Measurements from ENCODE around the gene MAP2K3. TPM values are rescaled to one million over a fixed set of nuclear protein-coding genes. Genes with fewer than 3 reads are reported as not detected.

MAP2K3 gene
- polyA plus RNA-seq, 1 donor = 49.7 TPM

DNA sequence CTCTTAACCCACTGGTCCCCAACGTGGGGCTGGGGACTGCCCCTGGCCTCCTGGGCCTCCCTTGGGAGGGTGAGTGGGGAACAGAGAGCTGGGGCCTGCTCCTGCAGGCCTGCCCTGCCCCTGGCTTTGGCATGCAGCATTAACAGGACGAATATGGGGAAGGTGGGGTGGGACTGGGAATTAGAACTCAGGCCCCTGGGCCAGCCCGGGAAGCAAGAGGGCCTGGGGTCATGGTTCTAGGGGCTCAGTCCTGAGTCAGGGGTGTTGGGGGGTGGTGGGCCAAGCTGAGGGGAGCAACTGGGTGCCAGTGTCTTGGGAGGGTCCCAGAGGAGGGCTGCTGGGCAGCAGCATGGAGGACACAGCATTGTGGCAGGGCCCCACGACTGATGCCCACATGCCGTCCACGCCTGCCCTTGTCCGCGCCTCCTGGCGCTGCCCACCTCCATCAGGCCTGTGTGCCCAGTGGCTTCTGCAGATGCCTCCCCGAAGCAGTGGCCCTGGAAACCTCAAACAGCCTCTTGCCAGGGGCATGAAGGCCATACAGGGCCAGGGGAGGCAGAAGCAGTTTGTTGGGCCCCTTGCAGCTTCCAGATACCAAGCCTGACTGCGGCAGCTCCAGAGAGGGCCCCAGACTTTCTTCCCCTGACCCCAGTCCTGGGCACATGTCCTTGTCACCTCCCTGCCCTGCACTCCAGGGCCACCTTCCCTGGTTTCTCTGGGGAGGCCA, 4.8 kb downstream of the MAP2K3 start:
- no peak for DNase-seq
- Histone ChIP-seq H3K27me3 (ENCODE audit: control insufficient read depth, insufficient read depth, low read length) (no peaks in the 10 kb centered on the region), H3K4me3 (ENCODE audit: low read length) (no peak overlapping the region), H3K4me1 (ENCODE audit: control insufficient read depth, insufficient read depth, low read length) (peaks cover 28% of the 10 kb centered on the region), H3K9me3 (ENCODE audit: control insufficient read depth, low read depth, low read length) (peaks cover 17% of the 10 kb centered on the region), H3K27ac (ENCODE audit: low read length) (no peak overlapping the region), H3K36me3 (ENCODE audit: control insufficient read depth, insufficient read depth, low read length) (peaks cover 25% of the 10 kb centered on the region)
- WGBS (ENCODE audit: insufficient coverage, low lambda C conversion rate) = no CpG with 5 or more reads among the region's 11 CpGs

DNA sequence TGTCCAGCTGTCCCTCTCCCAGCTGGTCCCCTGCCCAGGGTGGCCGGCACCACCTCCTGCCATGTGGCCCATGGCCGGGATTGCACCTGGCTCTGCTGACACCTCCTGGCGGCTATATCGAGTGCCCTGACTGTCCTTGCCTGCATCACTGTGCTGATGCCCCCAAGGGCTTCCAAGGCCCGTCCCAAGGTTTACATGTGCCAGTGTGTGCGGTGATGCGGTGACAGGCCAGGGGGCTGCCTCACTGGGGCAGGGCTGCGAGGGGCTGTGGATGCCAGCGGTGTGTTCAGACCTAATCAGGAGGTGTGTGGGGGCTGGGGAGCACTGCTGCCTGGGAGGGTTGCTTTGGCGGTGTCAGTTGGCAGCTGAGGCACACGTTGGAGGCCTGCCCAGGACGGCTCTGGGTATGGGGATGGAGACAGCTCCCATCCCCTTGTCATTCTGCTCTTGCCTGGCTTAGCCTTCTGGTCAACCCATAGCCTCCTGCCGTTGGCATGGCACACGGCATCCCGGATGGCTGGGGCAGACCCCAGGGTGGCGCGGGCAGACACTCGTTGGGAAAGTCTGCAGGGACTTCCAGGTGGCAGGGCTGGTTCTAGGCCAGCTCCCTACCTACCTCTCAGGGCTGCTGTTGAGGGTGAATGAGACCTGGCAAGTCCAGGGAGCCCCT, 5.5 kb downstream of the MAP2K3 start:
- H3K27me3 ChIP-seq (ENCODE audit: control insufficient read depth, insufficient read depth, low read length) = no peaks in the 10 kb centered on the region
- WGBS (ENCODE audit: insufficient coverage, low lambda C conversion rate) = no CpG with 5 or more reads among the region's 18 CpGs
- peaks cover 19% of the 10 kb centered on the region for H3K9me3 ChIP-seq (ENCODE audit: control insufficient read depth, low read depth, low read length)
- DNase-seq = no peak
- no peak overlapping the region for H3K27ac ChIP-seq (ENCODE audit: low read length)
- H3K36me3 ChIP-seq (ENCODE audit: control insufficient read depth, insufficient read depth, low read length) = peaks cover 26% of the 10 kb centered on the region
- H3K4me1 ChIP-seq (ENCODE audit: control insufficient read depth, insufficient read depth, low read length) = peaks cover 28% of the 10 kb centered on the region
- H3K4me3 ChIP-seq (ENCODE audit: low read length) = no peak overlapping the region

DNA sequence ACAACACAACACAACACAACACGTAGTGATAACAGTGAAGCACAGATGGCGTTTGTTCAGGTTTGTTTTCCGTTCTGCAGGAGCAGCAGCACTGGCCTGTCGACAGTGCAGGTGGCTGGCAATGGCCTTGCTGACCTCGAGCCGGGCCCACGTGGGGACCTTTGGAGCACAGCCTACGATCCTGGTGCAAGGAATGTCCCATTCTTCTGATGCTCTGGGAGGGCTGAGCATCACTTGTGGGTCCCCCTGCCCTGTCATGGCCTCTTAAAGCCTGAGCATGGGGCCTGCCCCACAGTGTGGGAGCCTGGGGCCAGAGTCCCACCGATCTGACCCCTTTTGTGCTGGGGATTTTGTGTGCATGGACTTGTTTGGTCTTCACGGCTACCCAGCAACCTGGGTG, 6.8 kb downstream of the MAP2K3 start:
- no peaks in the 10 kb centered on the region for H3K27me3 ChIP-seq (ENCODE audit: control insufficient read depth, insufficient read depth, low read length)
- H3K4me1 ChIP-seq (ENCODE audit: control insufficient read depth, insufficient read depth, low read length) = peaks cover 28% of the 10 kb centered on the region
- H3K4me3 ChIP-seq (ENCODE audit: low read length) = no peak overlapping the region
- no peak overlapping the region for H3K27ac ChIP-seq (ENCODE audit: low read length)
- DNase-seq = no peak
- peaks cover 30% of the 10 kb centered on the region for H3K36me3 ChIP-seq (ENCODE audit: control insufficient read depth, insufficient read depth, low read length)
- H3K9me3 ChIP-seq (ENCODE audit: control insufficient read depth, low read depth, low read length) = peaks cover 23% of the 10 kb centered on the region
- WGBS (ENCODE audit: insufficient coverage, low lambda C conversion rate) = no CpG with 5 or more reads among the region's 10 CpGs

DNA sequence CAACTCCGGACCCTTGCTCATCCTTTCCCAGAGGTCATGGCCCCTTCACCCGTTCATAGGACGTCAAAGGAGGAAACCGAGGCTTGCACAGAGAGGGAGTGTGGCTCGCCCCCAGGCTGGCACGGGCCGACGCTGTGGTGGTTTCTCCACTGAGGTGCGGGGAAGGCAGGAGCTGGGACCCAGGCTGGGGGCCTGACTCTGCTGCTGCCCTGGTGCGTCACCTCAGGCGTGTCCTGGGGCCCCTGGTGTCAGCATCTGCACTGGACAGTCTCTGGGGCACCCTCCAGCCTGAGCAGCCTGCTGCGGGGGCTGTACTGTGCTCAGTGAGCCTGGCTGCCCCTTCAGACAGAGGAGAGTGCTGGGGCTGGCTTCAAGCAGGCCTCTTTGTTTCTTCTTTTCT, 7.4 kb downstream of the MAP2K3 start:
- H3K36me3 ChIP-seq (ENCODE audit: control insufficient read depth, insufficient read depth, low read length) = peaks cover 30% of the 10 kb centered on the region
- WGBS (ENCODE audit: insufficient coverage, low lambda C conversion rate) = no CpG with 5 or more reads among the region's 12 CpGs
- no peak overlapping the region for H3K27ac ChIP-seq (ENCODE audit: low read length)
- H3K27me3 ChIP-seq (ENCODE audit: control insufficient read depth, insufficient read depth, low read length) = no peaks in the 10 kb centered on the region
- DNase-seq = no peak
- peaks cover 24% of the 10 kb centered on the region for H3K4me1 ChIP-seq (ENCODE audit: control insufficient read depth, insufficient read depth, low read length)
- no peak overlapping the region for H3K4me3 ChIP-seq (ENCODE audit: low read length)
- H3K9me3 ChIP-seq (ENCODE audit: control insufficient read depth, low read depth, low read length) = peaks cover 26% of the 10 kb centered on the region

DNA sequence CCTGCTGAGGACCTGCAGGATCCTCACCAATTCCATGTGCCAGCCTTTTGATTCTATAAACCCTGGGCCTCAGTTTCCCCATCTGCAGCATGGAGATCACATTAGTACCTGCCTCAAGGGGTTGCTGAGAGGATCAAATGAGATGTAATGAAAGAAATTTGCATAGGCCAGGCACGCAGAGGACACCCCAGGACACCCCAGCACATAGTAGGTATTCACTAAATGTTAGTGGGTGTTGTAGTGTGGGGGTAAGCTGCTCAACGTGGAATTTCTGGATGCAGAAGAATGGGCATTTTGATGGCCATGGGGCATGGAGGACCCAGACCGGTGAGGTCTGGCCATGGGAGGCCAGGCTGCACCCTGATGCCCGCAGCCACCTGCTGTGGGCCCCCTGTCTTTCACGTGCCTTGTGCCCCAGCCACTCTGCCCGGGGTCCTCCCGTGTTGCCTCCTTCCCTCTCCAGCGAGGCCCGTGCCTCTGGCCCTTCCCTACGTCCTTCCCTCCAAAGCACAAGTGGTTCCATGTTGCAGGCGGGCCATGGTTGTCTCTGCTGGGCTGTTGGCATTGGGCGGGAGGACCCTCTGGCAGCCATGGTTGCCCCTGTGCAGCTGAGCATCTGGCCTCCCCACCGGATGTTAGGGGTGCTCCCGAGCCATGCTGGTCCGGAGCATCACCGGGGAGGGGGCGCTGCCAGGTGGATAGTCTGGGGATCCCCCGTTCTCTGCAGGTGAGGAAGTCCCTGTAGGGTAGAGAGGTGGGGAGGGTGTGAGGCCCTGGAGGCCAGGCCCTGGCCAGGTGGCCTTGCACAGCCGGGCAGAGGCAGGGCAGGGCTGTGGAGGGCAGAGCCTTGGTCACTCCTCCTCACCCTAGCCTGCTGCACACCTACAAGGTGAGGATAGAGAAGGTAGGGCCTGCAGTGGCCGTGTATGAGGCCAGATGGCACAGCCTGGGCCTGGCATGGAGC, 8.6 kb downstream of the MAP2K3 start:
- no peak overlapping the region for H3K27ac ChIP-seq (ENCODE audit: low read length)
- H3K4me3 ChIP-seq (ENCODE audit: low read length) = no peak overlapping the region
- WGBS (ENCODE audit: insufficient coverage, low lambda C conversion rate) = 92% methylated on average over 3 of the region's 20 CpGs
- H3K9me3 ChIP-seq (ENCODE audit: control insufficient read depth, low read depth, low read length) = peaks cover 29% of the 10 kb centered on the region
- H3K4me1 ChIP-seq (ENCODE audit: control insufficient read depth, insufficient read depth, low read length) = peaks cover 13% of the 10 kb centered on the region
- no peak for DNase-seq
- H3K36me3 ChIP-seq (ENCODE audit: control insufficient read depth, insufficient read depth, low read length) = peaks cover 31% of the 10 kb centered on the region
- no peaks in the 10 kb centered on the region for H3K27me3 ChIP-seq (ENCODE audit: control insufficient read depth, insufficient read depth, low read length)

DNA sequence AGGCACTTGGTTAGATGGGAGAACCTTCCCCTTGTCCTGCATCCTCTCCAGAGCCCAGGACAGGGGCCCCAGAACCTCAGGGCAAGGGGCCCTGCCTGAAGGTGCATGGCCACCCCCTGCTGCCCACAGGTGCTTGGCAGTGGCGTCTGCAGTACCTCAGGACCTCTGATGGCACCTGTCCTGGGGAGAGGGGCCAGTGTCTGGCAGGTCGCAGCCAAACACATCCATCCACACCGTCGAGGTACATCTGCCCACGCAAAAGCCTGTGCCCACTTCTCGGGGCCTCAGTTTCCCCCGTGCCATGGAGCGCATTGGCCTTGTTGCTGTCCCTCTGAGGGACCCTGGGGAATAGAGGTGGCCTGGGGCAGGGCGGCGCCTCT, 9.3 kb downstream of the MAP2K3 start:
- WGBS (ENCODE audit: insufficient coverage, low lambda C conversion rate) = no CpG with 5 or more reads among the region's 10 CpGs
- Histone ChIP-seq H3K9me3 (ENCODE audit: control insufficient read depth, low read depth, low read length) (peaks cover 30% of the 10 kb centered on the region), H3K36me3 (ENCODE audit: control insufficient read depth, insufficient read depth, low read length) (peaks cover 36% of the 10 kb centered on the region), H3K4me1 (ENCODE audit: control insufficient read depth, insufficient read depth, low read length) (peaks cover 7% of the 10 kb centered on the region), H3K27ac (ENCODE audit: low read length) (no peak overlapping the region), H3K4me3 (ENCODE audit: low read length) (no peak overlapping the region), H3K27me3 (ENCODE audit: control insufficient read depth, insufficient read depth, low read length) (no peaks in the 10 kb centered on the region)
- DNase-seq = no peak

DNA sequence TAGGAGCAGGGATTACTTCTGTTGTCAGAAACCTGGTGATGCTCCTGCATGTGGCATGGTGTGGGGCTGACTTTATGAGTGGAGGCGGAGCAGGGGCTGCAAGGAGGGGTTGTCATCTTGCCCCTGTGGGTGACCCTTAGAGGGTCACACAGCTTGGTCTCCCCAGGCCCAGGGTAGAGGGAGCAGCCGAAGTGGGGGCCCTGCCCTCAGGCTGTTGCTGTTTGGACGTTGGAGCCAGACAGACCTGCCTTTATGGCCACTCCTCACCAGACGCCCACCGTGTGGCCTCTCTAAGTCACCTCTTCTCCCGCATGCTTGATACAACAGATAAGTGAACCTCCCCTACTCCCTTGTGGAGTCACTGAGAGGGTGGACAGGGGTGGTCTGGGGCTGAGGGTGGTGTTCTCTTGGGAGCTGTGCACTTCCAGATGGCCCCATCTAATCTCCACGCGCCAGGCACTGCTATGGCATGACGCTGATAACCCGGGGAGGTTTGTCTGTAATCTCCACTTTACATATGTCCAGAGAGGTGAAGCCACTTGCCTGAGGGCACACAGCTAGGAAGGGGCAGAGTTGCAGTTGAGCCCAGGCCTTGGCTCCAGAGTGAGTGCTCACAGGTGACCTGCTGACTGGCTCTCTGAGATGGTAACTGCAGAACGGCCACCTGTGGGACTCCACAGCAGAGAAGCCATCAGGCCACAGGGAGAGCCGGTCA, 10.0 kb downstream of the MAP2K3 start:
- no peak for DNase-seq

DNA sequence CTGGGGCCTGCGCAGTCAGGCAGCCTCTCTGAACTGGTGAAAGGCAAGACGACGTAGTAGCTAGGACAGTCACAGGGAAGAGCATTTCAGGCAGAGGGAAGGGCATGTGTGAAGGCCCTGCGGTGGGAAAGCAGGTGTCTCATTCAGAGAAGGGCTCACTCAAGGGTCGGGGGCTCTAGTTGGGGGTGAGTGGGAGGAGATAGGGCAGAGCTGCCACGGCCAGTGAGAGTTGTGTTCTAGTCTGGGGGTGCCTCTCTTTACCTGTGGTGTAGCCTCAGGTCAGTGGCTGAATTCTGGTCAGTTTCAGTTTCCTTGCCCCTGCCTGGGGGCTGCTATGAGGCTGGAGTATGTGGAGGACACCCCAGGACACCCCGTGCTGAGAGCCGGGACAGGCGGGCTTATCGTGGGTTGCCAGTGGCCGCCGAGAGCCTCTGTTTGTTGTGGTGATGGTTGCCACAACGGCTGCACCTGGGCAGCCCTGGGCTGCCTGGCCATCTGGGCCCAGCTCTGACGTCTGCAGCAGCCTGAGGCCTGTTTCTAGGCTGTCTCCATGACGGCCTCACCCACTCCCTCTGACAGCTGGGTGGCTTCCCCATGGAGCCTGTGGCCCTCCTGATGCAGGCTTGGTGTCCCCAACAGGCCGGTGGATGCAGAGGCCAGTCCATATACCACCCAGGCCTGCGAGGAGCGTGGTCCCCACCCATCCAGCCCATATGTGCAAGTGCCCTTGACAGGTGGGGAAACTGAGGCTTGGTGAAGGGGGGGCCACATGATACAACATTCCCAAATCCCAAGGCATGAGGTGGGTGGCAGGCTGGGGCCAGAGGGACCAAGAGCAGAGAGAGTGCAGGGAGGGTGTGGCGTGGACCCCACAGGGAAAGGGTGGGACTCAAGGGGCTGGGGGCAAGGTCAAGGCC, 10.8 kb downstream of the MAP2K3 start:
- WGBS (ENCODE audit: insufficient coverage, low lambda C conversion rate) = 80% methylated on average over 2 of the region's 19 CpGs
- H3K27ac ChIP-seq (ENCODE audit: low read length) = no peak overlapping the region

More for the DNA sequence above, 10.0 kb downstream of the MAP2K3 start:
- H3K9me3 ChIP-seq (ENCODE audit: control insufficient read depth, low read depth, low read length) = peaks cover 30% of the 10 kb centered on the region
- H3K27me3 ChIP-seq (ENCODE audit: control insufficient read depth, insufficient read depth, low read length) = no peaks in the 10 kb centered on the region
- peaks cover under 1% of the 10 kb centered on the region for H3K4me1 ChIP-seq (ENCODE audit: control insufficient read depth, insufficient read depth, low read length)
- H3K4me3 ChIP-seq (ENCODE audit: low read length) = no peak overlapping the region
- no peak overlapping the region for H3K27ac ChIP-seq (ENCODE audit: low read length)
- H3K36me3 ChIP-seq (ENCODE audit: control insufficient read depth, insufficient read depth, low read length) = peaks cover 42% of the 10 kb centered on the region
- WGBS (ENCODE audit: insufficient coverage, low lambda C conversion rate) = no CpG with 5 or more reads among the region's 12 CpGs

More for the DNA sequence above, 10.8 kb downstream of the MAP2K3 start:
- Histone ChIP-seq H3K4me1 (ENCODE audit: control insufficient read depth, insufficient read depth, low read length) (no peaks in the 10 kb centered on the region), H3K27me3 (ENCODE audit: control insufficient read depth, insufficient read depth, low read length) (no peaks in the 10 kb centered on the region), H3K4me3 (ENCODE audit: low read length) (no peak overlapping the region), H3K9me3 (ENCODE audit: control insufficient read depth, low read depth, low read length) (peaks cover 30% of the 10 kb centered on the region), H3K36me3 (ENCODE audit: control insufficient read depth, insufficient read depth, low read length) (peaks cover 45% of the 10 kb centered on the region)
- DNase-seq = peak in 1 of 2 donors; percentile 59

Data from large intestine (tissue), 3 donors.